BJ (cell line): Measurements from ENCODE around the gene EGLN1. TPM values are rescaled to one million over a fixed set of nuclear protein-coding genes. Genes with fewer than 3 reads are reported as not detected.
"Not testable (repeated sequence)": the region's sequence is repeated elsewhere in the genome, so short reads cannot be mapped to it uniquely, and the experiment has no call there.

Source experiments
- CTCF ChIA-PET: fragments of 350-600 bp; formaldehyde crosslinking; extraction: SDS; loops from one replicate; lab custom pipeline; 2021; ENCODE audit warnings: antibody characterized with exemption, inconsistent platforms; lab: Yijun Ruan, JAX
- POLR2A ChIA-PET: fragments of 300-600 bp; sonication (Branson Sonifier 250); formaldehyde crosslinking; extraction: SDS; loops from one replicate; lab custom pipeline; 2021; ENCODE audit warnings: antibody characterized with exemption; lab: Charles Lee
- DNase-seq: peaks from one replicate; pipeline ENCODE4 v3.0.0-alpha.2; 2011; ENCODE audit warnings: low read depth
- H3K27me3 ChIP-seq: 2 replicates; pipeline ENCODE4 v1.6.0; 2011; ENCODE audit warnings: low read length; ENCODE audit not compliant: control insufficient read depth, insufficient read depth
- H3K36me3 ChIP-seq: 2 replicates; pipeline ENCODE4 v1.5.1; 2011; ENCODE audit warnings: low read length; ENCODE audit not compliant: control insufficient read depth, insufficient read depth
- H3K4me3 ChIP-seq: 2 replicates; pipeline ENCODE4 v1.5.1; 2011; ENCODE audit warnings: low read depth, mild to moderate bottlenecking, control low read depth, low read length
- polyA plus RNA-seq: library from polyadenylated mRNA; depleted of rRNA; stranded (reverse); fragments of >200 nt; gene quantifications from 2 replicates; pipeline ENCODE4 v1.2.3, GENCODE V29; 2011
- TF ChIP-seq, protein P1 (sequence below): IDR thresholded peaks from 2 replicates; pipeline ENCODE4 v1.5.1; 2011; ENCODE audit warnings: low read depth, mild to moderate bottlenecking, control low read depth, inconsistent platforms, low read length, moderate library complexity; ENCODE audit not compliant: insufficient read depth

EGLN1 gene
- polyA plus RNA-seq, 1 experiment, result 17.5 TPM

DNA sequence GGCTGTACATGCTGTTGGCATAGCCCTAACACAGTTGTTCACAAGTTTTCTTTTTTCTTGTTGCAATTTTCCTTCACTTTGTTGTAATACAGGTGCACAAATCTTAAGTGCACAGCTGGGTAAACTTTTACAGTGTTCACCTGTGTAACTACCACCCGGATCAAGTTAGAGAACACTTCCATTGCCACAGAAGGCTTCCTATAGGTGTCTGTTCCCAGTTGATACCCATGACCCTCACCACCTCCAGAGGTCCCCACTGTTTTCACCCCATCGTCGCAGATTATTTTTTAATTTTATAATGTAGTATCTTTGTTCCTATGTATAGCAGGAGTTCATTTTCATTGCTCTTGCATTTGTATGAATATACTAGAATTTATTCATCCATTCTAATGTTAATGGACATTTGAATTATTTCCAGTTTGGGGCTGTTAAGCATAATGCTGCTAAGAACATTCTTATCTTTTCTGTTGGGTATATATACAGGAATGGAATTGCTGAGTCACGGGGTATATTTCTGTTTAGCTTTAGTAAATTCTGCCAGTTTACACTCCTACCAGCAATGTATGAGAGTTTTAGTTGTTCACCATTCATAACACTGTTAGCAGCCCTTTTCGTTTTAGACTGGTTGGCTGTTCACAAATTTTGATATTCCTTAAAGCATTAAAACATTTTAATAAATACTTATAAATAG, 67.6 kb downstream of the EGLN1 start:
- H3K4me3 ChIP-seq, result no peak overlapping the region
- peaks cover 1% of the 10 kb centered on the region for H3K36me3 ChIP-seq
- no peak for DNase-seq
- ChIA-PET POLR2A (no interaction called here), CTCF (interaction anchor here (0.5 to 1.7 kb wide), 5 partner anchors 17 to 249 kb away, joined by 3 to 8 read pairs (median 3); partner anchors contain the start of genes EXOC8 and SPRTN)
- TF ChIP-seq, protein P1, sequence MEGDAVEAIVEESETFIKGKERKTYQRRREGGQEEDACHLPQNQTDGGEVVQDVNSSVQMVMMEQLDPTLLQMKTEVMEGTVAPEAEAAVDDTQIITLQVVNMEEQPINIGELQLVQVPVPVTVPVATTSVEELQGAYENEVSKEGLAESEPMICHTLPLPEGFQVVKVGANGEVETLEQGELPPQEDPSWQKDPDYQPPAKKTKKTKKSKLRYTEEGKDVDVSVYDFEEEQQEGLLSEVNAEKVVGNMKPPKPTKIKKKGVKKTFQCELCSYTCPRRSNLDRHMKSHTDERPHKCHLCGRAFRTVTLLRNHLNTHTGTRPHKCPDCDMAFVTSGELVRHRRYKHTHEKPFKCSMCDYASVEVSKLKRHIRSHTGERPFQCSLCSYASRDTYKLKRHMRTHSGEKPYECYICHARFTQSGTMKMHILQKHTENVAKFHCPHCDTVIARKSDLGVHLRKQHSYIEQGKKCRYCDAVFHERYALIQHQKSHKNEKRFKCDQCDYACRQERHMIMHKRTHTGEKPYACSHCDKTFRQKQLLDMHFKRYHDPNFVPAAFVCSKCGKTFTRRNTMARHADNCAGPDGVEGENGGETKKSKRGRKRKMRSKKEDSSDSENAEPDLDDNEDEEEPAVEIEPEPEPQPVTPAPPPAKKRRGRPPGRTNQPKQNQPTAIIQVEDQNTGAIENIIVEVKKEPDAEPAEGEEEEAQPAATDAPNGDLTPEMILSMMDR, result no peak
- no peaks in the 10 kb centered on the region for H3K27me3 ChIP-seq

DNA sequence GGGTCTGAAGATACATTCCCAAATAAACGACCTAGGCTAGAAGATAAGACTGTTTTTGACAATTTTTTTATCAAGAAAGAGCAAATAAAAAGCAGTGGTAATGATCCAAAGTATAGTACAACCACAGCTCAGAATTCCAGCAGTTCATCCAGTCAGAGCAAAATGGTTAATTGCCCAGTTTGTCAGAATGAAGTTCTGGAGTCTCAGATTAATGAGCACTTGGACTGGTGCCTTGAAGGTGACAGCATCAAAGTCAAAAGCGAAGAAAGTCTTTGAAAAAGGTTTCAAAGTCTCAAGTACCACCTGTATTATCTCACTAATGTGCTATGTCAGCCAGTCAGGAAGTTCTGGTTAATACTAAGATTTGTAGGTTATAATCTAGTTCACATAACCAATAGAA, 69.0 kb downstream of the EGLN1 start:
- CTCF ChIA-PET, result no interaction called here
- TF ChIP-seq, protein P1, result no peak
- peaks cover 1% of the 10 kb centered on the region for H3K36me3 ChIP-seq
- DNase-seq, result no peak
- H3K4me3 ChIP-seq, result no peak overlapping the region
- POLR2A ChIA-PET, result no interaction called here
- no peaks in the 10 kb centered on the region for H3K27me3 ChIP-seq

DNA sequence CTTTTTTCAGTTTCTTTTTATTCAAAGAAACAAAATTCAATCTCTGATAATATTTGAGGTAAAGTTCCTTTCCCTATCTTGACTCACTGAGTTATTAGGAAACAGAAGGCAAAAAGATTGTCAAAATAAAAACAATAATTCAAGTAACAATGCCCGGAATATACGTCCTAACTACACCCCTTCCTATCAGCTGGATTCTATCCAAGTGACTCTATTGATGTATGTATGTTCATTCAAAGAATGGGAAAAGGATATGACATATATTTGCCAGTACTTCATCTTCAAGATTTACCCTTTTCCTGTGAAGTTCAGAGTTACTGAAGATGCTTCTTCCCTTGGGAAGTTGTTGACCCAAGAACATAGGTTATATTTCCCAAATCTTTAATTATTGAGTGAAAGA, 70.3 kb downstream of the EGLN1 start:
- peaks cover 1% of the 10 kb centered on the region for H3K36me3 ChIP-seq
- H3K27me3 ChIP-seq, result no peaks in the 10 kb centered on the region
- H3K4me3 ChIP-seq, result no peak overlapping the region
- ChIA-PET CTCF (no interaction called here), POLR2A (no interaction called here)
- TF ChIP-seq, protein P1, result no peak
- no peak for DNase-seq

DNA sequence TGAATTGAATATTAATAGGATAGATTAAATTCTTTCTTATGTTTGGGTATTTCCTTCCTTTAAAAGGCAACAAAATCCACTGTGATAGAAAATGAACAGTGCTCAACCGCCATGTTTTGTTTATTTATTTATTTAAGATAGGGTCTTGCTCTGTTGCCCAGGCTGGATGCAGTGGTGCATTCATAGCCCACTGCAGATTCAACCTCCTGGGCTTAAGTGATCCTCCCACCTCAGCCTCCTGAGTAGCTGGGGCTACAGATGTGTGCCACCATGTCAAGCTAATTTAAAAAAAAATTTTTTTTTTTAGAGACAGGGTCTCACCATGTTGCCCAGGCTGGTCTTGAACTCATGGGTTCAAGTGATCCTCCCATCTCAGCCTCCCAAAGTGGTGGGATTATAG, 73.2 kb downstream of the EGLN1 start:
- H3K4me3 ChIP-seq, POLR2A ChIA-PET, H3K27me3 ChIP-seq, DNase-seq, H3K36me3 ChIP-seq: not testable (repeated sequence)
- CTCF ChIA-PET, result interaction anchor here (0.8 kb wide), 1 partner anchor 8 kb away, joined by 3 read pairs; no protein-coding TSS in a partner anchor

DNA sequence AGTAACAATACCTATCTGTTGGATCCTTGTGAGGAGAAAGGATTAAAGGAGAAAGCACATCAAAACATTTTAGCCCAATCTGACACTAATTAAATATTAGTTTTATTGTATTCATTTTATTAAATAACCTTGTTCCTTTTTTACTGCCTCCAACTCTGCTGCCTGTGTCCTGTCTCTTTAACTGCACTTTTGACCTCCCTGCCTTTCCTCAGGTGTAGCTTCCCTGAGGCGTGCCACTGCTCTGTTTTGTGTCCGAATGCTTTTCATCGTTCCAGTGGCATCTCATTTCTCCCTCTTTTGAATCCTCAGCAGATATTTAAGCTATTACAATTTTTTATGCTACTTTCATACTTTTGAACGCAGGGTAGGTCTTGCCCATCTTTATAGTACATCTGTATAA, 73.6 kb downstream of the EGLN1 start:
- no peaks in the 10 kb centered on the region for H3K27me3 ChIP-seq
- TF ChIP-seq, protein P1, result no peak
- no peak for DNase-seq
- H3K36me3 ChIP-seq, result peaks cover 1% of the 10 kb centered on the region
- ChIA-PET CTCF (interaction anchor here (0.8 kb wide), 1 partner anchor 9 kb away, joined by 3 read pairs; no protein-coding TSS in a partner anchor), POLR2A (no interaction called here)
- no peak overlapping the region for H3K4me3 ChIP-seq
